Activated CD4-positive, CD25-positive, alpha-beta regulatory T cell treated with anti-CD3 and anti-CD28 coated beads, Interleukin-2, amount 50 U/mL, for 24 hours (primary cell): ENCODE results near the gene TBC1D2.
"Not testable (repeated sequence)": the region's sequence is repeated elsewhere in the genome, so short reads cannot be mapped to it uniquely, and the experiment has no call there.

ENCODE experiments used
- ATAC-seq, 2 donors: fragments of 150-1000 bp; cut with Tn5 transposase; one replicate each; pipeline ENCODE4 v1.10.0; 2021; ENCODE audit warnings: mild to moderate bottlenecking in 1 of 2, moderate library complexity in 1 of 2

Gene TBC1D2

DNA sequence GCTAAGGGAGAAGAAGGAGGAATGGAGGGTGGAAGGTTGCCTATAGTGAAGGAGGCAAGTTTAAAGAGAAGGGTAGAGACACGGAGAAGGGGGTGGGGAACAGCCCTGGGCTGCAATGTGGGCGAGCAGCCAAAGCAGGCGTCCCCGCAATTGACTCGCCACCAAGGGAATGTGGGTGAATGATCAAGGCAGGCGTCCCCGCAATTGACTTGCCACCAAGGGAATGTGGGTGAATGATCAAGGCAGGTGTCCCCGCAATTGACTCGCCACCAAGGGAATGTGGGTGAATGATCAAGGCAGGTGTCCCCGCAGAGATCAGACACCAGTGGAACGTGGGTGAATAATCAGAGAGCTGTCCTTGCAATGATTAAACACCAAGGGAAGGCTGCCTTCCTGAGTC lies 14.8 kb upstream of the TBC1D2 start:
- ATAC-seq = not testable (repeated sequence)

DNA sequence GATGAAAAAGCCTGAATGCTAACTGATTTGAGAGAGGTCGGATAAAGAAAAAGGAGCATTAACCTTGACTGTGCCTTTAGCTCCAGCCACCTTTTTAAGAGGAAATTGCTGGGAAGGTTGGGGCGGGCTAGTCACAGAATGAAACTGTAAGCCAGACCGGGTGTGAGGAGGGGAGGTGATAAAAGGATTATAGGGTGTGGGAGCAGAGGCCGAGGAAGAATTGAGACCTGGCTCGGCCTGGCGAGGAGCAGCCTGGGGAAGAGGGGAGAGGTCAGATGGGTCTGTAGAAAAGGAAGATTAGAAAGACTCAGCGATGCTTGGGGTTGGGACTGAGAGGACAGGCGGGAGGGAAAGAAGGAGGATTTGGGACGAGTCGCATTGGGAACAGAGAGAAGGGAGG lies 14.2 kb upstream of the TBC1D2 start:
- not testable (repeated sequence) for ATAC-seq

DNA sequence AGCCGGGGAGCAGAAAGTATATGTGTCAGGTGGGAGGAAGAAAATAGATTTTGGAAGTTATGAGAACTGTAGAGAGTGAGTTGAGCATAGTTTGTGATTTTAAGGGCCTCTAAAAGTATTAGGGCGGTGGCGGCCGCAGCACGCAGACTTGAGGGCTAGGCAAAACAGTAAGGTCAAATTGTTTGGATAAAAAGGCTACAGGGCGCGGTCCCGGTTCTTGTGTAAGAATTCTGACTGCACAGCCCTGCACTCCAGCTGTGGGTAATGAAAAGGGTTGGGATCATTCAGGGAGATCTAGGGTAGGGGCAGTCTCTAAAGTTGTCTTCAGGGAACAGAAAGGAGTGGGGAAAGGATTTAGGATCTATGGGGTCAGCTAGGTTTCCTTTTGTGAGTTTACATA lies 12.1 kb upstream of the TBC1D2 start:
- not testable (repeated sequence) for ATAC-seq

DNA sequence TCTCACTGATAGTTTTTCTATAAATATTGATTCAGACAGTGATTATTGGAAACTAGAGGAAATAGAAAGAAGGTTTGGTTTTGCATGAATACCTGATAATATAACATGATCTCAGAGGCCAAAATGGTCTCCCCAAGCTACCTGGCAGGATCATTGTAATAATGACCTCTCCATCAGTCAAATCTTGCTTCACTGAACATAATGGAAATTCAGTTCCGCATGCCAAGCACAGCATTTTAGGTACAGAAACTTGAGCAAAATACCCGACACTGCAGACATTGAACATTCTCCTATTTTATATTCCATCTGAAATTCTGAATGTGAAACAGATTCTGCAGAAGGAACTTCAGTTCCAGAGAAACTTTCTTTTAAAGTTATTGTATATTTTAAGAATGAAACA lies 9.1 kb upstream of the TBC1D2 start:
- ATAC-seq = no peak

DNA sequence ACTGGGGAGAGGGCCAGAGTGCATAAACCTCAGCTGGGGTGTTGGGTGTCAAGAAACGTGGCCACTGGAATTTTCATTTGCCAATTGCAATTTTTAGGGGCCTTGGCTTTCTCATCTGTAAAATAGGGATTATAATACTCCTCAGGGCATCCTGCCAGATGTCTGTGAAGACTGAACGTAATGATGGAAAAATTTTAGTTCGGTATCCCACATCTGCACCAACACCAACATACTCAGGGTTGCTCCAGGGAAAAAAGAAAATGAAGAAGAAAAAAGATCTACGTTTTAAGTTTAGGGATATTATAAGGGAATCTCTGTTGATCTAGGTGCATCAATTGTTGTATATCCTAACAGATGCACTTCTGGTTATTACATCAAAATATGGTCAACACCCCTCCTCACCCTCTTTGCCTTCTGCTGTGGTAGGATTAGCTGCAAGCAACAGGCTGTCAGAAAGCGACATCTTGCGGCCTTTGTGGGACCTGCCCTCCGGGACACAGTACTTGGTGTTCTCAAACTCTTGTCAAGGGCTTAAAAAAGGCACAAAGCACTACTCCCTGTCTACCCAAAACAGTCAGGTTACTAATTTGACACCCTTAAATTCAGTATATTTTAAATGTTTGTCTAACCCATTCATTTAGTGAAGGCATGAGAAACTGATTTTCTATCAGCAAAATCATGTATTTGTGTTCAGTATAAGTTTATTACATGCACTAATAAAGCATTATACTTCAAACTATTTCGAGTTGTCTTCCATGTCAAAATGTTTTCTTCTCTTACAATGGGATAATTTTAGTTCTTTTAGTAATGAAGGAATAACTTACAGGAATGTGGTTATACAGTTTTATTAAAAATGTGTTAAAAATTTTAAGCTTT lies 8.3 kb upstream of the TBC1D2 start:
- ATAC-seq = peak; percentile 96 to 99

DNA sequence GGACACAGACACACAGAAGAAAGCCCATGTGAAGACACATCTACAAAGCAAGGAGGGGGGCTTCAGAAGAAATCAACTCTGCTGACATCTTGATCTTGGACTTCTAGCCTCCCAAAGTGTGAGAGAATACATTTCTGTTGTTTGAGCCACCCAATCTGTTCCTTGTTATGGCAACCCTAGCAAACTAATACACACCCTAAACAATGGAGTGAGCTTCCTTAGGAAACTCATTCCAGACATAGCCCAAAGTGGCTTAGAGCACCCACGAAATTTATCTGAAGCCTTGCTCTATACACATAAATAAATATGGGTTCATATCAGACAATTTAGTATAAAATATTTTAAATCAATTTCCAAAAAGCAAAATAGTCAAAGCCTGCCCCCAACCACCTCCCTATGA lies 7.6 kb upstream of the TBC1D2 start:
- no peak for ATAC-seq

DNA sequence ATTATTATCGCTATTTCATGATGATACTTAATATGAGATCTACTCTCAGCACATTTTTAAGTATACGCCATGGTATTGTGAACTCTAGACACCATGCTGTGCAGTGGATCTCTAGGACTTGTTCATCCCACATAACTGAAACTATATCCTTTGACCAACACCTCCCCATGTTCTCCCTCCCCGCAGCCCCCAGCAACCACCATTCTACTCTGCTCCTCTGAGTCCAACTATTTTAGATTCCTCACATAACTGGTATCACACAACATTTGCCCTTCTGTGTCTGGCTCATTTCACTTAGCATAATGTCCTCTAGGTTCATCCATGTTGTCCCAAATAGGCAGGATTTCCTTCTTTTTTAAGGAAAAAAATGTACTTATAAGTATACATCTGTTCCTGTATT lies 6.6 kb upstream of the TBC1D2 start:
- no peak for ATAC-seq

DNA sequence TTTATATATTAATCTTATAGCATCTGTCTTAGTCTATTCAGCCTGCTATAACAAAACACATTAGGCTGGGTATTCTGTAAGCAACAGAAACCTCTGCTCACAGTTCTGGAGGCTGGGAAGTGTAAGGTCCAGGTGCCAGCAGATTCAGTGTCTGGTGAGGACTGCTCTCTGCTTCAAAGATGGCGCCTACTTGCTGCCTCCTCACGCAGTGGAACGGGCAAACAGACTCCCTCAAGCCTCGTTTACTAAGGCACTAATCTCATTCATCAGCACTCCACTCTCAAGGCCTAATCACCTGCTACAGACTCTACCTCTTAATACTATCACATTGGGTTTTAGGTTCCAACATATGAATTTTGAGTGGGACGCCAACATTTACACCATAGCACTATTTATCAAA lies 5.2 kb upstream of the TBC1D2 start:
- no peak for ATAC-seq

DNA sequence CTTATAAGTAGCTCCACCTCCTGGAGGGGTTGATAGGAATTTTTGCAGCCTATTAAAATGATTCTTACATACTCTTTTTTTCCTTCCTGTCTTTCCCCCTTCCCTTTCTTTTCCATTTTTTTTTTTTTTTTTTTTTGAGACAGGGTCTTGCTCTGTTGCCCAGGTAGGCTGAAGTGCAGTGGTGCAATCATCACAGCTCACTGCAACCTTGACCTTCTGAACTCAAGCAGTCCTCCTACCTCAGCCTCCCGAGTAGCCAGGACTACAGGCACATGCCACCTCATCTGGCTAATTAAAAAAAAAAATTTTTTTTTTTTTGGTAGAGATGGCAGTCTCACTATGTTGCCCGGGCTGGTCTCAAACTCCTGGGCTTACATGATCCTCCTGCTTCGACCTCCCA lies 4.3 kb upstream of the TBC1D2 start:
- ATAC-seq = no peak

DNA sequence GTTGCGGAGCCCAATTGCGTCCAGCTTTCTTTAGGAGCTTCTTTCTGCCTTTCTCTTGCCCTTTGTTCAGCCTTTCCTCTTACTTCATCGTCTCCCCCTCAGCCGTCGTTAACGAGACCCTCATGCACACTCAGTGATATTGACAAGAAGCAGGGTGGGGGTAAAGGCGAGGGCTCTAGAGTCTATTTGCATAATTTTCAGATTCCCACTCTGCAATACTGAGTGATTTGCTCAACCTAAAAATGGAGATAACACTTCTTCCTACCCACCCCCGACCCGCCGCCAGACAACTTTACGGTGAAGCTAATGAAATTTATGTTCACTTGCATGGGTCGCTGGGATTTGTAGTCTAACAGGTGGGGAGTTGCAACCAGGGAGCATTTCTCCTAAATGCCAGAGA lies 1.3 kb upstream of the TBC1D2 start:
- no peak for ATAC-seq

DNA sequence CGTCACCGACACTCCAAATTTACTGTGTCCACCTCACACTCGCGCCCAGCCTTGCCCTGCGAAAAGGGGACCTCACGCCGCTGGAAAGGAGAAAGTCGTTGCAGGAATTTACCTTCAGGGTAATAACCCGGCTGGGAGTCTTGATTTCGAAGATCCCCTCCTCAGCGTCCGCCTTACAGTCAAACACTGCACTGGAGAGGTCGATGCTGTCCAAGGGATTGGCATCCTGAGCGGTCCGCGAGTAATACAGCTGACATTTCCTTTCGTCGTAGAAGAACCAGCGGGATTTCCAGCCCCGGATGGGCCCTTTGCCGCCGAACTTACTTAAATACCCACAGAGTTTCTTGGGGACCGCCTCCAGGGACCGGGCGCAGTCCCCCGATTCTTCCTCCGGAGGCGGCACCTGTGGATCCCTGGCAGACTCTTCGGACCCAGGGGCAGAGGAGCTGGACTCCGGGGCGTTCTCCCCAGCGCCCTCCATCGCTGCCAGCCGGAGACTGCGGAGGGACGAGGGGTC lies 330 bp downstream of the TBC1D2 start:
- peak; percentile 6 to 14 for ATAC-seq

DNA sequence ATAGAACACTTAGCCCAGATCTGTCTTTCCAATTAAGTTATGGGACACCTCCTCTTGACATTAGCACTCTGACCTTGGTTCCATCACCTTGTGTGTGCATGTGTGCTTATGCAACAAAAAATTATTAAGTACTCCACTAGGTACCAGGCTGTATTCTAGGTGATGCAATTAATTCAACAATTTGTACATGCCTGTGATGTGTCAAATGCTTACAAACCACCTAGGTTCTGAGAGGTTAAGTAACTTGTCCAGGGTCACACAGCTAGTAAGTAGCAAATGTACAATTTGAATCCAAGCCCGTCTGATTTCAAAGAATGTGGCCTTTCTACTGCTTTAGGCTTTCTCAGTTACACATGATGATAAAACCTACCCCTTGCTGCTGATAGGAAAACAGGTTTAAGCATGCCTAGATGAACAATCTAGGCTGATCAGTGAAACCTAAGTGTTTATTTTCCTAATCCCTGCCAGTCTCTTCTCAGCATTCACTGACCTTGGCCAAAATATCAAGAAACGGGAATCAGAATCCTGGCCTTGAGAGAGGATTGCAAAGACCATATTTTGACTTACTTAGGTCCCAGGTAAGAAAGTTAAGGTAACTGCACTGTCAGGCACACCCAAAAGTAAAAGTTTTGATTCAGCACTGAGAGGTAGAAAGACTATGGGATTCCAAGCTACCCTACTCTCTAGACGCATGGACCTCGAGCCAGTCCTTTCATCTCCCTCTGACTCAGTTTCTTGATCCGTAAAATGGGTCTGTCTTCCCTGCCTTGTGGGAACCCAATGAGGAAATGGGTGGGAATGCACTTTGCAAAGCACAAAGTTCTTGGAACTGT lies 1.0 kb downstream of the TBC1D2 start:
- ATAC-seq = no peak

DNA sequence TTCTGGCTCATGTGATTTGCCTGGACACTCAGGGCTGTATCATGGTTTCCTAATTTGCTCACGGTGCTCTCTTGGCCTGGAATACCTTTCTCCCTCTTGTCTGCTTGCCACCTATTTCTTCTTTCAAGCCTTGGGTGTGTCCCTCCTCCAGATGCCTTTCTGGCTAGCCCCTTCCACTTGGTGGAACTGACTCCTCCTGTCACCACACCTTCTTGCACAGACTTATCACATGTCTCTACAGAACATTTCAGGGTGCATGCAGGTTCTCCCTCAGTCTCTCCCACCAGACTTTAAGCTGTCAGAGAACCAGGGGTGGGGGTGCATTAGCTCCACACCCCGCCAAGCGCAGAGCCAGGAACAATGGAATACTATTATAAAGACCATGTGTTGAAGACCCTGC lies 1.9 kb downstream of the TBC1D2 start:
- no peak for ATAC-seq

DNA sequence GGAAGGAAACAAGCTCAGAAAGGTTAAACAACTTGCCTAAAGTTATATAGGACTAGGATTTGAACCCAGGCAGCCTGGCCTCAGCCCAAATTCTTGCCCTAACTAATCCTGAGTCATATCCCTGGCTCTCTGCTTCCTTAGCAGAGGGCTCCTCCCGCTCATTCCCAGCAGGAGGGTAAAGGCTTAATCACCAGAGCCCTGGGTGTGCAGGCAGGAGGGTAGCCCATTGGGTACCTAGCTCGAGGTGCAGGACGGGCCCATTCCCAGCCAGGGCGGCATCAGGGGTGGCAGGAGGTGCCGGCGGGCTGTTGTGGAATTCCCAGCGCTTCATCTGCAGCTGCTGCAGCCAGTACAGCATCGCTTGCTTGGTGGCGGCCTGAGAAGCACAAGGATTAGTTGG lies 3.9 kb downstream of the TBC1D2 start:
- ATAC-seq = no peak

DNA sequence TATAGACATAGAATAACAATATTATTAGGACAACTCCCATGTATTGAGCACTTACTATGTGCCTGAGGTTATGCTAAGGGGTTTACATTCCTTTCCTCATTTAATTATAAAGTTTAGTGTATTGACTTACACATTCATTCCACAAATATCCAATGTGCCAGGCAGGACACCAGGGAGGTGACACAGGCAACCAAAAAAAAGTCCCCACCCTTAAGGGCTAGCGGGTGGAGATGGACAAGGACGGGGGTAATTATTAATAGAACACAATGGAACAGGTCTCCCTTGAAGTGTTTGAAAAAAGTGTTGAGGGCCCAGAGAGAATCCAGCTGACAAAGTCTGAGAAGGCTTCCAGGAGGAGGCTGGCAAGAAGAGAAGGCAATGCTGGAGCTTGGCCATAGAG lies 5.7 kb downstream of the TBC1D2 start:
- ATAC-seq = no peak

DNA sequence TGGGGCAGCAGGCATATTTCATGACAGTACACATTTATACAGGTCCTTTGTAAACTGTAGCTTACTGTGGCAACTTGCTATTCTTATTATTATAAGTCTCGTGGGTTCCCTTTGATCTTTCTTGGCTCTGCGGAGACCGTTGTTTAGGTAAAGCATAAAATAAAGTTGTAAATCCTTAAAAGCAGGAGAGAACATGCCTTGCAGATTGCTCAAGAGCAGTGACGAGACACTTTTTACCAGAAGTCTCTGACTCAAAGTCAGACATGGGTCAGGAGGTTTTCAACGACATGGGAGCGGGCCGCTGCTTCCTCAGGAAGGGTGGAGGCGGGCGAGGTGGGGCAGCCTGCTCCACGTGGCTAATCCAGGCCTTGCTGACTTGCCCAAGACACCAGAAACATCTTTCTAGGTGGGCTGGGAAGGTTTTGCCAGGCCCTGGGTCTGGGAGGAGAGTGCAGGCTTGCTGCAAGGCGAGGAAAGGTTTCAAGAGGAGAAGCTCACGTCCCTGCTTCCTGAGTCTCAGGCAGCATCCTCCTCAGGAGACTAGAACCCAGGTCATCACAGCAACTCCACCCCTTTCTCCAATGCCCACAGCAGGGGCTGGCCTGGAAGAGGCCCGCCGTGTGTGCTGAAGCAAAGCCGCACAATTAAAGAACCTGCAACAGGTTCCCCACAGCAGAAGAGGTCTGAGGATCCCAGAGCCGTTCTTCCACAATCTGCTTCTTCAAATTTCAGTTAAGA lies 6.5 kb downstream of the TBC1D2 start:
- ATAC-seq = no peak

DNA sequence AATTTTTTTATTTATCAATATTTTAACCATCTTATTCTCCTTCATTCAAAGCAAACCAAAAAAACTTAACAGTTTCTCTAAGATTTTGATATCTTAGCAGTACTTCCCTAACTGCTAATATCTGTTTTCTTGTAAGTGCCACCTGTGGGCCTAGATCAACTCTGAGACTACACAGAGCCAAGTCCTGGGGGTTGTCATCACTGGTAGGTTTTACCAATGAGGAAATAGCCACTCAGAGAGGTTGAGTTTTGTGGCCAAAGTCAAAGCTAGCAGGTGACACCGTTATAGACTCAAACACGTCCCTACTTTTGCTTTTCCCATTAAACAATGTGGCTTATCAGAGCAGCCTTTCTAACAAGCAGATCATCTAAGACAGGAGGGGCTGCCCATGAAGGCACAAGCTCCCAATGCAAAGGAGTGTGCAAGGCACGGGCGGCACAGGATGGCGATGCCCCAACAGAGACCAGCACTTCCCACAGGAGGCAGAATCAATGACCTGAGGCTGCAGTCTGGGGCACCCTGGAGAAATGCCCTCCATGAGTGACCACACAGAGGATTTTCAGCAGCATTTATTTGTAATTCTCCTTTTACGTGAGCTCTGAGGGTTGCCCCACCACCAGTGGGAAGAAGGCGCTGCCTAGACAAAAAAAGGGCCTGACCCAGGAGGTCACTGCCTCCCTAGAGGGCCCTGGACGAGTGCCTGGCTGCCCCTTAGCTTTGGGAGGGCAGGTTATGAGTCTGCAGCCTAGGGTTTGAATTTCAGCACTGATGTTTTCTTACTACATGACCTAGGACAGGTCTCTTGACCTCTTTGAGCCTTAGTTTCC lies 7.4 kb downstream of the TBC1D2 start:
- ATAC-seq = no peak

DNA sequence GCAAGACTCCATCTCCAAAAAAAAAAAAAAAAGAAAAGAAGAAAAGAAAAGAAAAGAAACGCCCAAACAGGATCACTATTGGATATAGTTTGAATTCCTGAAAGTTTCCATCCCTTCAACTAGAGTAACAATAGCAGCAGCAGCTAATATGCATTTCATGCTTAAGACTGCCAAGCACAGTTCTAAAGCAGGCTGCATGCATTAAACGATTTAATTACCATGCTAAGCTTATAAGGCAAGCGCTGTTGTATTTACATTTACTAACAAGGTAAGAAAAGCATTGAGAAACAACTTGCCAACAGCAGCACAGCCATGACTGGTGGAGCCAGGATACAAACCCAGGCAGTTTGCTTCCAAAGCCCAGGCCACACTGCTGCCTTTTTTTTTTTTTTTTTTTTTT lies 13.0 kb downstream of the TBC1D2 start:
- ATAC-seq = no peak

DNA sequence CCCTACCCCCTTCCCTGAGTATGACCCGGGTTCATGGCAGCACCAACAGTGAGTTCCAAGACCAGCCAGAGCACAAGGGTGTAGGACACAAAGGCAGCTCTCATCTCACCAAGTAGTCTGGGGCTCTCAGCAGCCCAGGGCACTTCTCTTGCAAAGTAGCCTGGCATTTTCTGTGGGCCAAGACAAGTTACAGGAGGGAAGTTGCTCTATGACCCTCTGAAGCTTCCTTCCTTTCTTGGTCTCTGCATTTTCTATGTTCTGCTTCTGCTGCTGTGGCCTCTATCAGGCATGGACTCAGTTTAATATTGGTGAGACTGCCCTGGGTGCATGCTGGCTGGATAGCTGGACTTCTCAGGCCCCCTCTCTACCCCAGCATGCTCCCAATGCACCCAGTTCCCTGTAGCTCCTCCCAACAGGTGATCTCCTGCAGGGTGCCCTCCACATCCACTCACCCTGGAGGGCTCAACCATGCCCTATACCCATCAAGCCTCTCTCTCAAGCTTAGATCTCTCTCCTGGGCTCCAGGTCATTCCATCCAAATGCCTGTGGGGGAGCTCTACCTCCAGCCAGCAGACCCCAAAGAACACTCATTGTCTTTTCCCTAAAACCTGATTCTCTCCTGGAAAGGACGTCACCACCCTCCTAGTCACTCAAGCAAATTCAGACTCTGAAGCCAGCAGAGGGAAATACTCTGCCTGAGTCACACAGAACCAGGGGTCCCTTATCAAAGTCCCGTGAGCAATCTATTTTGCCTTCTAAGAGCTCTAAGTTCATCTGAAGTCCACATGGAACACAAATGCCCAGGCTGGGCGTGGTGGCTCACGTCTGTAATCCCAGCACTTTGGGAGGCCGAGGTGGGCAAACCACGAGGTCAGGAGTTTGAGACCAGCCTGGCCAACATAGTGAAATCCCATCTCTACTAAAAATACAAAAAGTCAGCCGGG lies 13.8 kb downstream of the TBC1D2 start:
- ATAC-seq = no peak

DNA sequence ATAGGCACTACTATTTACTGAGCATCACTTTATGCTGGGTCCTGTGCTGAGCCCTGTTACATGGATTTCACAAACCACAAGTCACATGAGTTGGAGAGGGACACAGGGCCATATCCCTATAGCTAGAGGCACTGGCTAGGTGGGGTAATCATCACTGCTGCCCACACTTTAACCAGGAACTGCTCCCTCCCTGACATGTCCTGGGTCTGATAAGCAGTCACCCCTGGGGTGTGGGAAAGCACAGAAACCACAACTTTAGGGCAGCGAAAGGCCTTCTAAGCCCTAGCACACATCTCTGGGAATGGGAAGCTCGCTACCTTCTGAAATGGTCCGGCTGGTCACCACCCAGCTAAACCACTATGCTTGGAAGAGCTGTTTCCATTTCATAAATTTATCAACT lies 15.0 kb downstream of the TBC1D2 start:
- no peak for ATAC-seq

DNA sequence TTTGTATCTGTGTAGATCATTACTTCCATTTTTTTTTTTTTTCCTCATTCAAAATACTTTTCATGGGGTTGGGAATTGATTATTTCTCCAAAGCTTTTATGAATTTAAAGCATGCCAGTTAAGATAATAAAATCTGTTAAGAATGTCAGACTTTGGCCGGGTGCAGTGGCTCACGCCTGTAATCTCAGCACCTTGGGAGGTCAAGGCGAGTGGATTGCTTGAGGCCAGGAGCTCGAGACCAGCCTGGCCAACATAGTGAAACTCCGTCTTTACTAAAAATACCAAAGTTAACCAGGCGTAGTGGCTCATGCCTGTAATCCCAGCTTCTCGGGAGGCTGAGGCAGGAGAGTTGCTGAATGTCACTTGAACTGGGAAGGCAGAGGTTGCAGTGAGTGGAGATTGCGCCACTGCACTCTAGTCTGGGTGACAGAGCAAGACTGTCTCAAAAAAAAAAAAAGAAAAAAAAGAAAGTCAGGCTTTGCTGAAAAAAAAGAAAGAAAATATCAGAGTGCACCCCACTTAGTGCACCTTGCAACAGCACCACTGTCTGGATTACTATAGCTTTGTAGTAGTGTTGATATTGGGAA lies 18.5 kb downstream of the TBC1D2 start:
- ATAC-seq = no peak
